Gastroesophageal sphincter (tissue), 3 donors: ENCODE data around the gene NBEA.

Source experiments
- POLR2AphosphoS5 ChIP-seq: sonication (generic); formaldehyde crosslinking; IDR thresholded peaks from one replicate; pipeline ENCODE4 v1.6.1; 2017; ENCODE audit warnings: antibody characterized with exemption
- TF ChIP-seq, protein P1 (sequence below), 4 experiments: fragments of 200-600 bp in 2 of 4; fragments of 450-650 bp in 2 of 4; sonication (generic) in 1 of 4; IDR thresholded peaks; one replicate each; pipeline ENCODE4 v1.5.1; 2017 to 2019; ENCODE audit warnings: antibody characterized with exemption in 4 of 4, mild to moderate bottlenecking in 2 of 4, moderate library complexity in 2 of 4

- no peak for TF ChIP-seq POLR2AphosphoS5
- TF ChIP-seq, protein P1, sequence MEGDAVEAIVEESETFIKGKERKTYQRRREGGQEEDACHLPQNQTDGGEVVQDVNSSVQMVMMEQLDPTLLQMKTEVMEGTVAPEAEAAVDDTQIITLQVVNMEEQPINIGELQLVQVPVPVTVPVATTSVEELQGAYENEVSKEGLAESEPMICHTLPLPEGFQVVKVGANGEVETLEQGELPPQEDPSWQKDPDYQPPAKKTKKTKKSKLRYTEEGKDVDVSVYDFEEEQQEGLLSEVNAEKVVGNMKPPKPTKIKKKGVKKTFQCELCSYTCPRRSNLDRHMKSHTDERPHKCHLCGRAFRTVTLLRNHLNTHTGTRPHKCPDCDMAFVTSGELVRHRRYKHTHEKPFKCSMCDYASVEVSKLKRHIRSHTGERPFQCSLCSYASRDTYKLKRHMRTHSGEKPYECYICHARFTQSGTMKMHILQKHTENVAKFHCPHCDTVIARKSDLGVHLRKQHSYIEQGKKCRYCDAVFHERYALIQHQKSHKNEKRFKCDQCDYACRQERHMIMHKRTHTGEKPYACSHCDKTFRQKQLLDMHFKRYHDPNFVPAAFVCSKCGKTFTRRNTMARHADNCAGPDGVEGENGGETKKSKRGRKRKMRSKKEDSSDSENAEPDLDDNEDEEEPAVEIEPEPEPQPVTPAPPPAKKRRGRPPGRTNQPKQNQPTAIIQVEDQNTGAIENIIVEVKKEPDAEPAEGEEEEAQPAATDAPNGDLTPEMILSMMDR (IDR thresholded peaks at IDR 0.05) = no peak
These were observed 407.0 kb downstream of the NBEA start for GRCh38 chr13:35349052-35349451.
